Mucosa of descending colon (tissue), 3 donors: ENCODE results near the gene TMEM18. TPM values are rescaled to one million over a fixed set of nuclear protein-coding genes. Genes with fewer than 3 reads are reported as not detected.

Source experiments
- ATAC-seq: fragments of 200-7000 bp; cut with Tn5 transposase; one replicate; pipeline ENCODE4 v1.9.1; 2020; ENCODE audit warnings: mild to moderate bottlenecking, moderate library complexity
- DNase-seq, 3 donors: peaks; one replicate each; pipeline ENCODE4 v3.0.0-alpha.2; 2020
- H3K36me3 ChIP-seq: fragments of 200-600 bp; one replicate; pipeline ENCODE4 v1.8.0; 2021; ENCODE audit warnings: low read depth, mild to moderate bottlenecking
- H3K4me1 ChIP-seq: fragments of 200-600 bp; one replicate; pipeline ENCODE4 v1.8.0; 2021; ENCODE audit warnings: low read depth, mild to moderate bottlenecking
- H3K4me3 ChIP-seq: fragments of 200-600 bp; one replicate; pipeline ENCODE4 v1.8.0; 2021; ENCODE audit warnings: mild to moderate bottlenecking
- H3K9me3 ChIP-seq: fragments of 200-600 bp; one replicate; pipeline ENCODE4 v1.8.0; 2021; ENCODE audit warnings: mild to moderate bottlenecking
- intact Hi-C, 2 donors: fragments of 100-400 bp; cut with DNase I in 1 of 2; cut with micrococcal nuclease in 1 of 2; formaldehyde crosslinking; loops; one replicate each; pipeline versions ENCODE4 v1.11.0 to v1.11.1; 2022; cut with DNase I, micrococcal nuclease
- total RNA-seq, 3 donors: library from RNA; stranded (reverse); fragmentation: NEBNext Ultra II Directional in 2 of 3; extraction: Animal tissue kit (Norgen Biotek cat#: 25700) in 2 of 3; gene quantifications; one replicate each; pipeline versions ENCODE4 v1.2.1 to v1.2.4, GENCODE V29; 2021 to 2023
- TF ChIP-seq, protein P1 (sequence below): fragments of 200-600 bp; IDR thresholded peaks from one replicate; pipeline ENCODE4 v1.8.0; 2022; ENCODE audit warnings: antibody characterized with exemption, mild to moderate bottlenecking
- donor health status: DM: no; HTN: no; CAD: no; lungs with moderate emphysema.
- donor health status: DM: no; HTN: no; CAD: no.
- donor health status: DM: no; HTN: yes; CAD: no.

Gene TMEM18
- total RNA-seq, 3 donors from 2014 or later: 13.9 to 22.3 (median 19.0) TPM

DNA sequence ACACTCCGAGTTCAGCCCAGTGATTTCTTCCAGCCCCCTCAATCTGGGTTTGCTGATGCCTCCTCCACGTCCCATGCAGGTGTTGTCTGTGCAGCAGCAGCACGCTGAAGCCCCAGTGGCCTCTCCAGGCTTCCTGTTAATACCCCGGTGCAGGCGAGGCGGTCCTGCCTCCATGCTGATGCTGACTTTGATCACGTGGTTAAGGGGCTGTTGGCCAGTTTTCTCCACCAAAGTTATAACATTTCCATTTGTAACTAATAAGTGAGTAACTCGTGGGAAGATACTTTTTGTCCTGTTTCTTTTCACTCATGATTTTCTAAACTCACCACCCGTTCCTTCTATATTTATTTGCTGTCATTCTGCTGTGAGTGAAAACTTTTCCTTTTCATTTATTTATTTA lies 42.5 kb upstream of the TMEM18 start:
- ATAC-seq: no peak
- no peak for DNase-seq
- H3K4me3 ChIP-seq: no peak overlapping the region
- no peaks in the 10 kb centered on the region for H3K9me3 ChIP-seq
- TF ChIP-seq, protein P1, sequence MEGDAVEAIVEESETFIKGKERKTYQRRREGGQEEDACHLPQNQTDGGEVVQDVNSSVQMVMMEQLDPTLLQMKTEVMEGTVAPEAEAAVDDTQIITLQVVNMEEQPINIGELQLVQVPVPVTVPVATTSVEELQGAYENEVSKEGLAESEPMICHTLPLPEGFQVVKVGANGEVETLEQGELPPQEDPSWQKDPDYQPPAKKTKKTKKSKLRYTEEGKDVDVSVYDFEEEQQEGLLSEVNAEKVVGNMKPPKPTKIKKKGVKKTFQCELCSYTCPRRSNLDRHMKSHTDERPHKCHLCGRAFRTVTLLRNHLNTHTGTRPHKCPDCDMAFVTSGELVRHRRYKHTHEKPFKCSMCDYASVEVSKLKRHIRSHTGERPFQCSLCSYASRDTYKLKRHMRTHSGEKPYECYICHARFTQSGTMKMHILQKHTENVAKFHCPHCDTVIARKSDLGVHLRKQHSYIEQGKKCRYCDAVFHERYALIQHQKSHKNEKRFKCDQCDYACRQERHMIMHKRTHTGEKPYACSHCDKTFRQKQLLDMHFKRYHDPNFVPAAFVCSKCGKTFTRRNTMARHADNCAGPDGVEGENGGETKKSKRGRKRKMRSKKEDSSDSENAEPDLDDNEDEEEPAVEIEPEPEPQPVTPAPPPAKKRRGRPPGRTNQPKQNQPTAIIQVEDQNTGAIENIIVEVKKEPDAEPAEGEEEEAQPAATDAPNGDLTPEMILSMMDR: no peak
- H3K36me3 ChIP-seq: no peaks in the 10 kb centered on the region
- no peaks in the 10 kb centered on the region for H3K4me1 ChIP-seq
- intact Hi-C loops: no loop called here

DNA sequence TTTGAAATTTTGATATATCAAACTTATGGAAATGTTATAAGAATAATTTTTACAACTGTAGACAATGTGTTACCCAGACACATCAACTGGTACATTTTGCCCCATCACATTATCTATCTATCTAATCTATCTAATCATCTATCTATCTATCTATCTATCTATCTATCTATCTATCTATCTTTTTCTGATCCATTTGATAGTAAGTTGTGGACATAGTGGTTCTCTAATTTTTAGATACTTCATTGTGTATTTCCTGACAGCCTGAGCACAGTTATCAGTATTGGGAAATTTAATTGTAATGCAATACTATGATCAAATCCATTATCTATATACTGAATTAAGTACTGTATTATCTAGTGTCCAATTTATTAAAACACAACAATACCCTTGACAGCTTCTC lies 42.0 kb upstream of the TMEM18 start:
- intact Hi-C loops: no loop called here
- DNase-seq: no peak

DNA sequence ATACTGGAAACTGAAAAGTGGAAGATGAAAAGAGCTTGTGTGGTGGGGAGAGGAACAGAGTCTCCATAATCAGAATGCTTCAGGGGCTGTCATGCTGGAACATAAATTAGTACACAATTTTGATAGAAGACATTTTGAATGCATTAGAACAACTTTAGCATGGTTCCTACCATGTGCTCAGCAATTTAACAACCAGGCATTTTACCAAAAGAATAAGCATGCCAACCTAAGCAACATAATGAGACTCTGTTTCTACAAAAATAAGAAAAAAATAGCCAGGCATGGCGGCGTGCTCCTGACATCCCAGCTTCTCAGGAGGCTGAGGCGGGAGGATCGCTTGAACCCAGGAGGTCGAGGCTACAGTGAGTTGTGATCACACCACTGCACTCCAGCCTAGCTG lies 40.5 kb upstream of the TMEM18 start:
- DNase-seq (no peak), ATAC-seq (no peak)
- no peaks in the 10 kb centered on the region for H3K9me3 ChIP-seq
- no peaks in the 10 kb centered on the region for H3K4me1 ChIP-seq
- intact Hi-C loops: no loop called here
- no peaks in the 10 kb centered on the region for H3K36me3 ChIP-seq
- TF ChIP-seq, protein P1: no peak
- no peak overlapping the region for H3K4me3 ChIP-seq

More for the DNA sequence above, 42.0 kb upstream of the TMEM18 start:
- no peaks in the 10 kb centered on the region for H3K36me3 ChIP-seq
- H3K4me3 ChIP-seq: no peak overlapping the region
- TF ChIP-seq, protein P1: no peak
- no peak for ATAC-seq
- no peaks in the 10 kb centered on the region for H3K4me1 ChIP-seq
- no peaks in the 10 kb centered on the region for H3K9me3 ChIP-seq

DNA sequence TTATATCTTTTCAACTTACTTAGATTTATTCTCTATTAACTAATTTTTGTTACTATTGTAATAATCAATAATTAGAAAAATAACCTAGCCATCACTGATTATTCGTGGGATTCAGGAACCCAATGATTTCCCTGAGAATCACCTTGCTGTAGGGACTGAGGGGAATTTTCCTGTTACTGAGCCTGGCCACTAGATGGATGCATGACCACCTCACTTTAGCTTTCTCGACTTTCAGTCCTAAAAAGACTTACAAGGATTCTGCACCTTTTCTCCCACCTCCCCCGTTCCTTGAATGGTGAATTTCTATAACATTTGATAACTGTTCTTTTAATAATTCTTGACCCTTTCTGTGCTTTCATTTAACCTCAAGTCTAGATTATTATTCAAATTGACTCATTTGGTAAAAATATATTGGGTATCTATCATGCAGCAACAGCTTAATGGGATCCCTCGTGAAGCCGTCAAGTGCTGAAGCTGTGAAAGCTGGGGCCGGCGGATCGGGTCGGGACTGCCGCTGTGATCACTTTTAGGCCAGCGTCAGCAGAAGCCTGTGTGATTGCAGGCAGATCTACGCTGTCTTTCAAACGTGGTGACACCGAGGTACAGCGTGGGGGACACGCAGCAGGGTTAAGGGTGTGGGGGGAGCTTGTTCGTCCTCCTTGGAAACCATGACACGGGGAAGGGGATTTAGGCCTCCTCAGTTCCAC lies 38.8 kb upstream of the TMEM18 start:
- TF ChIP-seq, protein P1: no peak
- H3K4me1 ChIP-seq: no peaks in the 10 kb centered on the region
- ATAC-seq (no peak), DNase-seq (no peak)
- no peaks in the 10 kb centered on the region for H3K36me3 ChIP-seq
- H3K4me3 ChIP-seq: no peak overlapping the region
- intact Hi-C loops: no loop called here
- H3K9me3 ChIP-seq: no peaks in the 10 kb centered on the region

DNA sequence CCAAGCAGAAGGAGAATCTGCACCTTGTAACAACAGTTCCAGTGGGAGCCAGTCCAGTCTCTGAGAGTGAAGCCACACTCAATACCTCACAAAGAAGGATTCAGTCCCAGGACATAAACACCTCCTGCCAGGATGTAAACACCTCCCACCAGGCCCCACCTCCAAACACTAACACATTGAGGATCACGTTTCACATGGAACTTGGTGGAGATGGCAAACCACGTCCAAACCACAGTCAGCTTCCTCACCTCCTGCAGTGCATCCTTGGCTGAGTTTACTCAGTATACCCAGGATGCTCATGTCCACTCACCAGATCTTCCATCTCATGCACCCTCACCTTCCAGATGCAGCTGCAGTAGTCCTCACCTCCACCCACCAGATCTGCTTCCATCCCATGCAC lies 37.8 kb upstream of the TMEM18 start:
- DNase-seq: no peak
- intact Hi-C loops: no loop called here
- Histone ChIP-seq H3K9me3 (no peaks in the 10 kb centered on the region), H3K4me1 (no peaks in the 10 kb centered on the region), H3K4me3 (no peak overlapping the region), H3K36me3 (no peaks in the 10 kb centered on the region)
- TF ChIP-seq, protein P1: no peak
- no peak for ATAC-seq
